K562 (cell line): ENCODE measurements around the gene TNPO2. TPM values are rescaled to one million over a fixed set of nuclear protein-coding genes. Genes with fewer than 3 reads are reported as not detected.
A peak's percentile ranks its signal among the peaks of the same experiment; 100 is the strongest.

Experiments
- E2F8 ChIP-seq: fragments of 450-650 bp; IDR thresholded peaks from 2 replicates; pipeline ENCODE4 v1.7.1; 2018; ENCODE audit warnings: mild to moderate bottlenecking, low read depth; ENCODE audit not compliant: partially characterized antibody
- POLR2A ChIP-seq: fragments of 450-650 bp; conservative IDR thresholded peaks from 2 replicates; pipeline ENCODE4 v1.6.1; 2016
- STAG1 ChIP-seq: sonication (generic); formaldehyde crosslinking; IDR thresholded peaks from 2 replicates; pipeline ENCODE4 v1.5.0; 2020; ENCODE audit warnings: missing genetic modification reagents, borderline replicate concordance
- TSC22D4 ChIP-seq: fragments of 450-650 bp; IDR thresholded peaks from 2 replicates; pipeline ENCODE4 v1.6.1; 2016; ENCODE audit warnings: missing genetic modification characterization, missing biosample characterization, control low read depth
- ZBTB43 ChIP-seq: sonication (generic); formaldehyde crosslinking; IDR thresholded peaks from 2 replicates; pipeline ENCODE4 v1.8.0; 2023; ENCODE audit warnings: mild to moderate bottlenecking, missing genetic modification reagents
- ZNF232 ChIP-seq: sonication (generic); formaldehyde crosslinking; IDR thresholded peaks from 2 replicates; pipeline ENCODE4 v1.8.0; 2022; ENCODE audit warnings: mild to moderate bottlenecking, missing genetic modification reagents
- ZNF740 ChIP-seq, 3 experiments: fragments of 200-800 bp in 1 of 3; sonication (Bioruptor generic) in 1 of 3; sonication (generic) in 1 of 3; formaldehyde crosslinking in 1 of 3; IDR thresholded peaks; 2 replicates each; pipeline versions ENCODE4 v1.6.1 to v1.8.0; 2016 to 2022; ENCODE audit warnings: mild to moderate bottlenecking in 2 of 3, missing compliant biosample characterization in 2 of 3, missing genetic modification characterization in 2 of 3, missing genetic modification reagents in 1 of 3
- polyA plus RNA-seq, 8 experiments: library from polyadenylated mRNA; depleted of rRNA in 4 of 8; stranded (reverse) in 5 of 8; unstranded in 3 of 8; fragments of >200 nt; fragmentation: Nextera tagmentation in 2 of 8; fragmentation: Illumina TruSeq in 1 of 8; extraction: Ambion mirVana in 2 of 8; extraction: Trizol in 1 of 8; gene quantifications; 2 replicates each; pipeline versions ENCODE4 v1.2.1 to v1.2.3, GENCODE V29; 2011 to 2014; ENCODE audit warnings: inconsistent platforms in 1 of 8, missing spikeins in 1 of 8
- total RNA-seq, 7 experiments: library from RNA; depleted of rRNA in 6 of 7; stranded (reverse); fragments of >200 nt in 6 of 7; fragmentation: Illumina TruSeq in 2 of 7; extraction: Trizol in 2 of 7; gene quantifications; 2 replicates each; pipeline versions ENCODE4 v1.2.1 to v1.2.3, GENCODE V29; 2011 to 2021; ENCODE audit warnings: low replicate concordance in 1 of 7
- TF ChIP-seq, protein P1 (sequence below), 2 experiments: fragments of 450-650 bp; IDR thresholded peaks; 2 replicates each; pipeline ENCODE4 v1.6.1; 2016; ENCODE audit warnings: mild to moderate bottlenecking in 2 of 2, borderline replicate concordance in 1 of 2, low read depth in 1 of 2, moderate library complexity in 1 of 2
- TF ChIP-seq, protein P2 (sequence below): sonication (generic); formaldehyde crosslinking; IDR thresholded peaks from 2 replicates; pipeline ENCODE4 v1.4.0; 2020; ENCODE audit warnings: mild to moderate bottlenecking, missing genetic modification reagents

The TNPO2 gene
- total and polyA plus RNA-seq, 9 of the 15 experiments (the other 6 are each of a cell fraction or from before 2014, with no cell fraction given): 6.0 to 126 (median 53.8) TPM

DNA sequence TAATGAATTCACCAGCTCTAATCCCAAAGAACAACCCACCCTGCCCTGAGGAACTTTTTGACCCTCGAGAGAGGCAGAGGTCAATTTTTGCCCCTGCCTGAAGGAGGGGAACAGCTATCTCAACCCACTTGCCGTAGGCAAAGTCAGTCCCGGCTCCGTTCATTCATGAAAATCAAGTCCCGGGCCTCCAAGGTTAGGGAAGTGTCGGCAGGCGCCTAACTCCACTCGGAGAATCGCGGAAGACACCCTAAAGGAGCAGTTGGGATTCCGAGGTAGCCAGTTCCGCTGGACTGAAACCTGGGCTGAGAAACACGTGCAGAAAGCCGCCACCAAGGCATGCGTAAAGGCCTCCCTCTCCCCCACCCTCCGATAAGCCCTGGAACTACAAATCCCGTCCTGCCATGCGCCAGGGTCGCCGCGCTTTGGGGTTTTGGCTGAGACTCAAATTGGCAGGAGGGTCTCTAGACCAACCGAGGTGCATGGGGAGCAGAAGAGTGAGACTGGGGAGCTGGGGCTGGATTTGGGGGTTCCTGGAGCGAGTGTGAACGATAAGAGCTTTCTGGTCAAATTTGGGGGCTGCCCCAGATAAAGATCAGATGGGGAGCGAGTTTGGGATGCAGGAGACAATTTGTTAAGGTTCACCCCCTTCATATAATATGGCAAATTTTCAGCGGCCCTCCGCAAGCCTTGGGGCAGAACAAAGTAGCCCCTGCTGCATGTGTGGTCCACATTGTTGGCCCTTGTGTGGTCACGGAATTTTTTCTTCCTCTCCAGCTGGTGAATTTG is at the start of gene TNPO2 (continued):
- TF ChIP-seq, protein P1, sequence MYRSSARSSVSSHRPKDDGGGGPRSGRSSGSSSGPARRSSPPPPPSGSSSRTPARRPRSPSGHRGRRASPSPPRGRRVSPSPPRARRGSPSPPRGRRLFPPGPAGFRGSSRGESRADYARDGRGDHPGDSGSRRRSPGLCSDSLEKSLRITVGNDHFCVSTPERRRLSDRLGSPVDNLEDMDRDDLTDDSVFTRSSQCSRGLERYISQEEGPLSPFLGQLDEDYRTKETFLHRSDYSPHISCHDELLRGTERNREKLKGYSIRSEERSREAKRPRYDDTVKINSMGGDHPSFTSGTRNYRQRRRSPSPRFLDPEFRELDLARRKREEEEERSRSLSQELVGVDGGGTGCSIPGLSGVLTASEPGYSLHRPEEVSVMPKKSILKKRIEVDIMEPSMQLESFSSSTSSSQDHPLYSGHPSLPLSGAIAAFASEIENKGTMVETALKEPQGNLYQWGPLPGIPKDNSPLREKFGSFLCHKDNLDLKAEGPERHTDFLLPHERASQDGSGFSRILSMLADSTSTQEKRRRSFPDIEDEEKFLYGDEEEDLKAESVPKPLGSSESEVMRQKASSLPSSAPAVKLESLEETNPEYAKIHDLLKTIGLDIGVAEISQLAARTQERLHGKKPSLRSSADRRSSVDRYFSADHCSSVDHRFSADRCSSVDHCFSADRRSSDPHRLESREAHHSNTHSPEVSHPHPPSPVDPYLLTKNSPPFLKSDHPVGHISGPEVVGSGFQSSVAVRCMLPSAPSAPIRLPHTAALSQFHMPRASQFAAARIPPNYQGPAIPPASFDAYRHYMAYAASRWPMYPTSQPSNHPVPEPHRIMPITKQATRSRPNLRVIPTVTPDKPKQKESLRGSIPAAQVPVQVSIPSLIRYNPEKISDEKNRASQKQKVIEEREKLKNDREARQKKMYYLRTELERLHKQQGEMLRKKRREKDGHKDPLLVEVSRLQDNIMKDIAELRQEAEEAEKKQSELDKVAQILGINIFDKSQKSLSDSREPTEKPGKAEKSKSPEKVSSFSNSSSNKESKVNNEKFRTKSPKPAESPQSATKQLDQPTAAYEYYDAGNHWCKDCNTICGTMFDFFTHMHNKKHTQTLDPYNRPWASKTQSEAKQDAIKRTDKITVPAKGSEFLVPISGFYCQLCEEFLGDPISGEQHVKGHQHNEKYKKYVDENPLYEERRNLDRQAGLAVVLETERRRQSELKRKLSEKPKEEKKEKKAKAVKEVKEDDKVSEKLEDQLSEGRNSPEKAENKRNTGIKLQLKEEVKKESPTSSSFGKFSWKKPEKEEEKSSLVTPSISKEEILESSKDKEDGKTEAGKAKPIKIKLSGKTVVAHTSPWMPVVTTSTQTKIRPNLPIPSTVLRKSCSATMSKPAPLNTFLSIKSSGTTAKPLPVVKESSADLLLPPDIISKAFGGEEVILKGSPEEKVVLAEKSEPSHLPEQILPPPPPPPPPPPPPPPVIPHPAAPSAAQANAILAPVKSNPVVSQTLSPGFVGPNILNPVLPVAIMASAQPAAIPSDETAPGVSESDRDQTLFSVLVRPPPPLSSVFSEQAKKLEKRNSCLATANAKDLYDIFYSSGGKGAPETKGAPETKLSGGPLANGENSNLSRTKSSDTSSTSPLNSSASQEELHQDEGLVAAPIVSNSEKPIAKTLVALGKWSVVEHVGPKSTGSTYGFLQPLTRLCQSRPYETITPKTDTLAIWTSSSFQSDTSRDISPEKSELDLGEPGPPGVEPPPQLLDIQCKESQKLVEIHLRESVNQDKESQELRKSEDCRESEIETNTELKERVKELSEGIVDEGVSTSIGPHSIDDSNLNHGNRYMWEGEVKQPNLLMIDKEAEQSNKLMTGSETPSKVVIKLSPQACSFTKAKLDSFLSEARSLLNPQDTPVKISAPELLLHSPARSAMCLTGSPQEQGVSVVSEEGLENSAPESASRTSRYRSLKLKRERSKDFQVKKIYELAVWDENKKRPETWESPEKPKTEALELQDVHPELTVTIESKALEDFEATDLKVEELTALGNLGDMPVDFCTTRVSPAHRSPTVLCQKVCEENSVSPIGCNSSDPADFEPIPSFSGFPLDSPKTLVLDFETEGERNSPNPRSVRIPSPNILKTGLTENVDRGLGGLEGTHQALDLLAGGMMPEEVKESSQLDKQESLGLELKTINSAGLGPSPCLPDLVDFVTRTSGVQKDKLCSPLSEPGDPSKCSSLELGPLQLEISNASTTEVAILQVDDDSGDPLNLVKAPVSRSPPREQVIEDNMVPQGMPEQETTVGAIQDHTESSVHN (IDR thresholded peaks at IDR 0.05; ENCODE audit: borderline replicate concordance in 1 of 2, low read depth in 1 of 2): no peak
- no peak for TF ChIP-seq STAG1
- peak; percentile 87 for TF ChIP-seq ZNF740 (CRISPR knock-in tag; IDR thresholded peaks at IDR 0.05)
- no peak; a peak in 1 of 4 replicates for TF ChIP-seq ZNF740 (tag; IDR thresholded peaks at IDR 0.05)
- peak; percentile 84 for TF ChIP-seq POLR2A
- TF ChIP-seq, protein P2, sequence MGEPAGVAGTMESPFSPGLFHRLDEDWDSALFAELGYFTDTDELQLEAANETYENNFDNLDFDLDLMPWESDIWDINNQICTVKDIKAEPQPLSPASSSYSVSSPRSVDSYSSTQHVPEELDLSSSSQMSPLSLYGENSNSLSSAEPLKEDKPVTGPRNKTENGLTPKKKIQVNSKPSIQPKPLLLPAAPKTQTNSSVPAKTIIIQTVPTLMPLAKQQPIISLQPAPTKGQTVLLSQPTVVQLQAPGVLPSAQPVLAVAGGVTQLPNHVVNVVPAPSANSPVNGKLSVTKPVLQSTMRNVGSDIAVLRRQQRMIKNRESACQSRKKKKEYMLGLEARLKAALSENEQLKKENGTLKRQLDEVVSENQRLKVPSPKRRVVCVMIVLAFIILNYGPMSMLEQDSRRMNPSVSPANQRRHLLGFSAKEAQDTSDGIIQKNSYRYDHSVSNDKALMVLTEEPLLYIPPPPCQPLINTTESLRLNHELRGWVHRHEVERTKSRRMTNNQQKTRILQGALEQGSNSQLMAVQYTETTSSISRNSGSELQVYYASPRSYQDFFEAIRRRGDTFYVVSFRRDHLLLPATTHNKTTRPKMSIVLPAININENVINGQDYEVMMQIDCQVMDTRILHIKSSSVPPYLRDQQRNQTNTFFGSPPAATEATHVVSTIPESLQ: peak; percentile 36; the same call in 1 of the 2 replicates
- TF ChIP-seq ZNF232 (CRISPR knock-in tag): peak; percentile 60; the same call in 1 of the 2 replicates
- no peak for TF ChIP-seq TSC22D4 (tag)
- 0 out of 2 replicates have a peak, but pooled peaks have one; percentile 45 for TF ChIP-seq ZBTB43 (CRISPR knock-in tag)
- peak; percentile 25 for TF ChIP-seq E2F8
